ENCODE data around the gene USH1C.

DNA sequence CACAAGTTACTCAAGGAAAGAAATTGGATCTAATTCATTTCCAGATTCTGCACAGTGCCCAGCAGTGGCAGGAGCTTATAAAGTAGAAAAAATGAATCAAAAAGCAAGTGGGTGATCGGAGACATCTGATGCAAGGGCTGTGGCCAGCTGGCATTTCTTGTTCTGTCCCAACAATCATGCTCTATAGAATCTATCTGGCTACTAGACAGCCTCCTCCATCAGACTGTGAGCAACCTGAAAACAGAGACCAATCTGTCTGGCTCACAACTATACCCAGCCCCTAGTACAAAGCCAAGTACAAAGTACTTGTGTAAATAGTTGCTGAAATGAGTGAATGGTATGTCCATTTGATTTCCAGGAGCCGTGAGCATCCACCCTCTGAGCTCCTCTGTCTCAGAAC is 11.4 kb downstream of the USH1C start:
- TF ChIP-seq POLR2AphosphoS5 (IDR thresholded peaks at IDR 0.05; ENCODE audit: low read depth, low read length): no peak
- no peak for TF ChIP-seq TAF1 (IDR thresholded peaks at IDR 0.05; ENCODE audit: borderline replicate concordance, low read depth, low read length)
